D721Med (cell line): ENCODE data around the gene B4GALNT4.
"Not testable (repeated sequence)": the region's sequence is repeated elsewhere in the genome, so short reads cannot be mapped to it uniquely, and the experiment has no call there.

ENCODE experiments used
- DNase-seq: peaks from one replicate; pipeline ENCODE4 v3.0.0; 2011; ENCODE audit warnings: low spot score; ENCODE audit not compliant: insufficient read length
- FAIRE-seq: peaks from 2 replicates; lab custom pipeline; 2011; peaks lifted over from hg19 to GRCh38; lab: Jason Lieb, UNC
- CTCF ChIP-seq: IDR thresholded peaks from 2 replicates; pipeline ENCODE4 v1.5.1; 2012; ENCODE audit warnings: mild to moderate bottlenecking, control low read depth; ENCODE audit not compliant: insufficient read depth; ENCODE audit errors: missing control alignments

Gene B4GALNT4

GRCh38 chr11:339963-340362, 29.3 kb upstream of the B4GALNT4 start:
- FAIRE-seq (no peak), DNase-seq (no peak)
- TF ChIP-seq CTCF, result no peak

DNA sequence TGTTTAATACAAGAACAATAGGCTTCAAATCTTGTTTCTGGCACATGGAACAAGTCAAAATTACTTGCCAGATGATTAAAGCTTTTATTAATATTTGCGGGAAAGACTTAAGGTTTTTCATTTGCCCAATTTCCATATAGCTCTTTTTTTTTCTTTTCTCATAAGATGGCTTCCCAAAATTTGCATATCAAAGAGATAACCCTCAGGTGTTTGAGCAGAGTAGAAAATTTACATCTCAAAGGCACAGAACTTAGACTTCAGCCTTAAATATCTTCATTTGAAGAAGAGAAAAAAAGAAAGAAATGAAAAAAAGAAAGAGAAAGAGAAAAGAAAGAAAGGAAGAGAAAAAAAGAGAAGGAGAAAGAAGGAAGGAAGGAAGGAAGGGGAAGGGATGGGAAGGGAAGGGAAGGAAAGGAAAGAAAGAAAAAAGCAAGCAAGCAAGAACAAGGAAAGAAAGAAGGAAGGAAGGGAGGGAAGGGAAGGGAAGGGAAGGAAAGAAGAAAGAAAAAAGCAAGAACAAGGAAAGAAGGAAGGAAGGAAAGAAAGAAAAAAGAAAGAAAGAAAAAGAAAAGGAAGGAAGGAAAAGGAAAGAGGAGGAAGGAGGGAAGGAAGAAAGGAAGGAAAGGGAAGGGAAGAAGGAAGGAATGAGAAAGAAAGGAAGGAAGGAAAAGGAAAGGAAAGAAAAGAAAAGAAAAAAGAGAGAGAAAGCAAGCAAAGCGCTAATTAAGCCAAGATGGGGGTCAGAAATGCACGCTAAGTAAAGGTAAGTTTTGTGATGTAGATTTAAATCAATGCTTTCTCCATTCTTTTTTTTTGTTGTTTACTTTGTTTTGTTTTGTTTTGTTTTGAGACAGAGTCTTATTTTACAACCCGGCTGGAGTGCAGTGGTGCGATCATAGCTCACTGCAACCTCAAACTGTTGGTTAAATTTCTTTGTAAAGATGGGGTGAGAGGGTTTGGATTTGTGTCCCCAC, 28.5 kb upstream of the B4GALNT4 start:
- FAIRE-seq, result no peak
- DNase-seq, result no peak
- TF ChIP-seq CTCF, result no peak

DNA sequence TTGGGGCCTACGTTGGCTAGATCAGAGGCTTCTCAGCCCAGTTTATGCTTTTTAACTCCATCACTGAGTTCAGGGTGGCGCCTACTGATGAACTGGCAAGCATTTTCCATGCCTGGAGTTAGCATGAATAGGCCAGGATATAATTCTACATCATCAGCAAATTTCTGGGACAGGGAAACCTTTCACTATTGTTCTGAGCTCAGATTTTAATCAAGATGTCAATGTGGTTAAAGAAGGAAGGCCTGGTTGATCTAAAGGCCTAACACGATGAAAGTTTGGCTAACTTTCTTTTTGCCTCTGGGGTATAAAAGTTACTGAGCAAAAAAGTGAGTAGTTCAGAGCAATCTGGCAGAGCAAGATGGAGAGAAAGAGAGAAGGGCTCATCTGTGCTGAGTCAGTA, 27.0 kb upstream of the B4GALNT4 start:
- no peak for FAIRE-seq
- DNase-seq, result no peak
- TF ChIP-seq CTCF, result no peak

GRCh38 chr11:344836-345578, 24.3 kb upstream of the B4GALNT4 start:
- FAIRE-seq (no peak), DNase-seq (no peak)
- TF ChIP-seq CTCF, result no peak

DNA sequence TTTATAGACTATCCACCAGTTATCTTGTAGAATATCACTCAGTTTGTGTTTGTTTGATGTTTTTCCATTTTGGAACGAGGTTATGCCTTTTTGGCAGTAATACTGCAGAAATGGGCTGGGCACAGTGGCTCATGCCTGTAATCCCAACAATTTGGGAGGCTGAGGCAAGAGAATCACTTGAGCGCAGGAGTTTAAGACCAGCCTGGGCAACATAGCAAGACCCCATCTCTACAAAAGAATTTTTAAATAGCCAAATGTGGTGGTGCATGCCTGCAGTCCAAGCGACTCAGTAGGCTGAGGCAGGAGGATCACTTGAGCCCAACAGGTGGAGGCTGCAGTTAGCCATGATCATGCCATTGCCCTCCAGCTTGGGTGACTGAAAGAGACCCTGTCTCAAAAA, 22.8 kb upstream of the B4GALNT4 start:
- no peak for FAIRE-seq
- TF ChIP-seq CTCF, result no peak
- no peak for DNase-seq

DNA sequence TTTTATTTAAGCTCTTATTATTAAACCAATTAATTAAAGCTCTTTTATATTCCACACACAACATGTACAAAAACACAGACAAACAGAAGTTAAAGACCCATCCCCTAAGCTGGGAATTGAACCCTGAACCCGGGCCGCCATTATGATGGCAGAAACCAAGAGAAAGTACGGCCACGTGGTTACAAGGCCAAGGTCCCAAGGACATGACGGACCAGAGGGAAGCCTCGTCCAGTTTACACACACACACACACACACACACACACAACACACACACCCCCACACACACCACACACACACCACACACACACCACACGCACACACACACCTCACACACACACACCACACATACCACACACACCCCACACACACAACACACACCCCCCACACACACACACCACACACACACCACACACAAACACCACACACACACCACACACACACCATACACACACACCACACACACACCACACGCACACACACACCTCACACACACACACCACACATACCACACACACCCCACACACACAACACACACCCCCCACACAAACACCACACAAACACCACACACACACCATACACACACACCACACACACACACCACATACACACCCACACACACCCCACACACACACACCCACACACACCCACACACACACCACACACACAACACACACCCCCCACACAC, 19.9 kb upstream of the B4GALNT4 start:
- not testable (repeated sequence) for FAIRE-seq, DNase-seq

GRCh38 chr11:350033-350722, 19.1 kb upstream of the B4GALNT4 start:
- not testable (repeated sequence) for DNase-seq, FAIRE-seq
